Kidney epithelial cell (primary cell): ENCODE results near the gene VENTX. TPM values are rescaled to one million over a fixed set of nuclear protein-coding genes. Genes with fewer than 3 reads are reported as not detected.

Source experiments
- DNase-seq: peaks from one replicate; pipeline ENCODE4 v3.0.0-alpha.2; 2010; ENCODE audit warnings: low read depth
- H3K27me3 ChIP-seq: 2 replicates; pipeline ENCODE4 v1.6.0; 2011; ENCODE audit warnings: low read length; ENCODE audit not compliant: control insufficient read depth, insufficient read depth
- H3K36me3 ChIP-seq: 2 replicates; pipeline ENCODE4 v1.5.1; 2011; ENCODE audit warnings: low read length; ENCODE audit not compliant: control insufficient read depth, insufficient read depth
- H3K4me3 ChIP-seq: 2 replicates; pipeline ENCODE4 v1.5.1; 2011; ENCODE audit warnings: low read depth, mild to moderate bottlenecking, control low read depth, low read length
- CTCF ChIP-seq: IDR thresholded peaks from 2 replicates; pipeline ENCODE4 v1.5.1; 2011; ENCODE audit warnings: mild to moderate bottlenecking, moderate library complexity, low read length, control low read depth, inconsistent platforms; ENCODE audit not compliant: insufficient read depth, poor library complexity, severe bottlenecking
- total RNA-seq: library from RNA; depleted of rRNA; stranded (reverse); fragments of >200 nt; gene quantifications from 2 replicates; pipeline ENCODE4 v1.2.3, GENCODE V29; 2015

VENTX gene
- total RNA-seq, result not detected in 2 replicates

GRCh38 chr10:133237588-133238465 lies at the start of gene VENTX:
Gene VENTX, plus strand, starts transcription at chr10:133237855. Its CDS starts 60 bp downstream, at chr10:133237915.
- Histone ChIP-seq H3K4me3 (no peak within 1 kb of the TSS), H3K36me3 (no peaks in the 10 kb centered on the region), H3K27me3 (peaks cover 83% of the 10 kb centered on the region)
- no peak for DNase-seq
- TF ChIP-seq CTCF, result no peak

GRCh38 chr10:133187906-133188681 lies 49.6 kb upstream of the VENTX start:
- H3K36me3 ChIP-seq, result no peaks in the 10 kb centered on the region
- peaks cover 38% of the 10 kb centered on the region for H3K27me3 ChIP-seq
- no peak overlapping the region for H3K4me3 ChIP-seq
- no peak for DNase-seq
- no peak for TF ChIP-seq CTCF

GRCh38 chr10:133189256-133189655 lies 48.4 kb upstream of the VENTX start:
- no peak overlapping the region for H3K4me3 ChIP-seq
- peaks cover 38% of the 10 kb centered on the region for H3K27me3 ChIP-seq
- H3K36me3 ChIP-seq, result no peaks in the 10 kb centered on the region
- DNase-seq, result no peak
- TF ChIP-seq CTCF, result no peak

- no peak for TF ChIP-seq CTCF
- H3K36me3 ChIP-seq, result no peaks in the 10 kb centered on the region
- no peak overlapping the region for H3K4me3 ChIP-seq
- no peak for DNase-seq
- H3K27me3 ChIP-seq, result peaks cover 36% of the 10 kb centered on the region
Observed at GRCh38 chr10:133189726-133190125, 47.9 kb upstream of the VENTX start.

GRCh38 chr10:133190225-133190624 lies 47.4 kb upstream of the VENTX start:
- DNase-seq, result no peak
- H3K27me3 ChIP-seq, result peaks cover 35% of the 10 kb centered on the region
- no peak for TF ChIP-seq CTCF
- H3K4me3 ChIP-seq, result no peak overlapping the region
- H3K36me3 ChIP-seq, result no peaks in the 10 kb centered on the region
